OCI-LY3 (cell line): ENCODE measurements around the gene PTHLH.

Source experiments
- CTCF ChIP-seq: fragments of 200-600, 300-600 bp; sonication (generic); IDR thresholded peaks from 2 replicates; pipeline ENCODE4 v1.5.1; 2014; ENCODE audit warnings: antibody characterized with exemption, low read length, low read depth
- EZH2phosphoT487 ChIP-seq: fragments of 200-600 bp; shearing (Covaris generic); IDR thresholded peaks from 2 replicates; pipeline ENCODE4 v1.6.1; 2018; ENCODE audit warnings: antibody characterized with exemption, mixed run types, low read depth

GRCh38 chr12:27911397-27911796, 61.1 kb downstream of the PTHLH start:
- no peak for TF ChIP-seq CTCF
- TF ChIP-seq EZH2phosphoT487, result no peak
